Measurements from ENCODE around the gene GRIA3. TPM values are rescaled to one million over a fixed set of nuclear protein-coding genes. Genes with fewer than 3 reads are reported as not detected.

Gene GRIA3
- total RNA-seq, 6 experiments from 2014 or later: 14.4 to 25.9 (median 18.0) TPM

- TF ChIP-seq, protein P1, sequence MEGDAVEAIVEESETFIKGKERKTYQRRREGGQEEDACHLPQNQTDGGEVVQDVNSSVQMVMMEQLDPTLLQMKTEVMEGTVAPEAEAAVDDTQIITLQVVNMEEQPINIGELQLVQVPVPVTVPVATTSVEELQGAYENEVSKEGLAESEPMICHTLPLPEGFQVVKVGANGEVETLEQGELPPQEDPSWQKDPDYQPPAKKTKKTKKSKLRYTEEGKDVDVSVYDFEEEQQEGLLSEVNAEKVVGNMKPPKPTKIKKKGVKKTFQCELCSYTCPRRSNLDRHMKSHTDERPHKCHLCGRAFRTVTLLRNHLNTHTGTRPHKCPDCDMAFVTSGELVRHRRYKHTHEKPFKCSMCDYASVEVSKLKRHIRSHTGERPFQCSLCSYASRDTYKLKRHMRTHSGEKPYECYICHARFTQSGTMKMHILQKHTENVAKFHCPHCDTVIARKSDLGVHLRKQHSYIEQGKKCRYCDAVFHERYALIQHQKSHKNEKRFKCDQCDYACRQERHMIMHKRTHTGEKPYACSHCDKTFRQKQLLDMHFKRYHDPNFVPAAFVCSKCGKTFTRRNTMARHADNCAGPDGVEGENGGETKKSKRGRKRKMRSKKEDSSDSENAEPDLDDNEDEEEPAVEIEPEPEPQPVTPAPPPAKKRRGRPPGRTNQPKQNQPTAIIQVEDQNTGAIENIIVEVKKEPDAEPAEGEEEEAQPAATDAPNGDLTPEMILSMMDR (IDR thresholded peaks at IDR 0.05): no peak
- Mint-ChIP-seq H3K27ac (no peak overlapping the region), H3K9me3 (no peaks in the 10 kb centered on the region), H3K4me1 (ENCODE audit: low read depth) (0 out of 2 replicates have a peak, but pooled peaks cover 3% of the 10 kb centered on the region), H3K36me3 (ENCODE audit: low read depth) (no peaks in the 10 kb centered on the region; the same call in 1 of the 2 replicates), H3K4me3 (no peak overlapping the region), H3K27me3 (ENCODE audit: insufficient read depth) (no peaks in the 10 kb centered on the region)
- no peak for DNase-seq
Measured at GRCh38 chrX:123442764-123443163, 258.7 kb downstream of the GRIA3 start.

DNA sequence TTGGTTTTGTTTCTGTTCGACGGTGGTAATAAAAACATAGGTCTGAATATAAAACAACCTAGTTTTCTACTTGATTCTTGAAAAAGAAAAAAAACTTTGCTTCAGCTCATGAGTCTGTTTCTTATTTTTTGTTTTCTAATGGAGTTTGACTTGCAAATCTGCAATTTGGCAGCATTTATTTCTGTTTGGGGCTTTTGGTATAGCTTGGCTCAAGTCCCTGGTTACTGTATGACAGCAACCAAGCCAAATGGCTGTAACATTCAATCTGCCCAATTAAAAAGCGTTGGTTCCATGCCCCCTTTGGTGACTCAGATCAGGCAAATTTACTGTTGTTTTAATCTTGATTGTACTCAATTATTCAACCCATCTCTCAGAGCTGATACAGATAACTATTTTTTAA, 263.4 kb downstream of the GRIA3 start:
- no peaks in the 10 kb centered on the region for H3K27me3 Mint-ChIP-seq (ENCODE audit: insufficient read depth)
- no peak for DNase-seq
- H3K4me1 Mint-ChIP-seq (ENCODE audit: low read depth): peaks cover 9% of the 10 kb centered on the region

DNA sequence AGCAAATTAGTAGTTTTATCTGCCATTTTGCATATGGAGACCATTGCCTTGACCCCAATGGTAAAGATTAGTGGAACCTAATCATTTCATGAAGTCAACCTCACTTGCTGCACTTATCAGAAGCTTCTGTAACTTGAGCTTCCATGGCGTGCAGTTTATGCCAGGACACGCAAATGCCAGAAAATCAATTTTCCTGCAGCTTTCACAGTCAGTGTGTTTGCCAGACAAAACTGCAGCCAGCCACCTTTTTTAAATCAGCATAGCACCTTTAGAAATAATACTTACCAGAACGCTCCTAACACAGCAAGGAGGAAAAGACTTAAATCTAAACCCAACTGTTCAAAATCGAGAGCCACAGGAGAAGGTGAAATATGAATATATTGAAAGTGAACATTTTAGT, 265.3 kb downstream of the GRIA3 start:
- H3K4me1 Mint-ChIP-seq (ENCODE audit: low read depth): peaks cover 10% of the 10 kb centered on the region

More for the DNA sequence above, 263.4 kb downstream of the GRIA3 start:
- Mint-ChIP-seq H3K36me3 (ENCODE audit: low read depth) (no peaks in the 10 kb centered on the region), H3K9me3 (no peaks in the 10 kb centered on the region), H3K27ac (no peak overlapping the region), H3K4me3 (no peak overlapping the region)
- TF ChIP-seq, protein P1 (IDR thresholded peaks at IDR 0.05): no peak

DNA sequence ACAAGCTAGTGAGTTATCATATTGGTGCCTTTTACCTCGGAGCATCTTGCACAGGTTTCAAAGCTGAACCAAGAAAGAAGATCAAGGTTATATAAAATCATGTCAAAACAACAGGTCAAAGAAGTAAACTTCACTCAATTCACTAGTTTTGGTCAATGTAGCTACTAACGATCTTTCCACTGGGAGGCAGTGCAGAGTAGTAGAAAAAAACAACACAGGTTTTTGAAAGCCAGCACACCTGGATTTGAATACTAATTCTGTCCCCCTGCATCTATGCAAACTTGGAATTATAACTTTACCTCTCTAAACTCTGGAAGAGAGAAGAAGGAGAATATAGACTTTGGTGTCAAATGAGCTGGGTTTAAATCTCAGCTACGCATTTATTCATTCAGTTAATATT, 266.1 kb downstream of the GRIA3 start:
- Mint-ChIP-seq H3K27ac (no peak overlapping the region), H3K36me3 (ENCODE audit: low read depth) (no peaks in the 10 kb centered on the region), H3K4me3 (no peak overlapping the region), H3K9me3 (no peaks in the 10 kb centered on the region), H3K27me3 (ENCODE audit: insufficient read depth) (no peaks in the 10 kb centered on the region), H3K4me1 (ENCODE audit: low read depth) (peaks cover 19% of the 10 kb centered on the region)
- no peak for DNase-seq
- TF ChIP-seq, protein P1 (IDR thresholded peaks at IDR 0.05): peak; percentile 71

More for the DNA sequence above, 265.3 kb downstream of the GRIA3 start:
- H3K27ac Mint-ChIP-seq: no peak overlapping the region
- no peaks in the 10 kb centered on the region for H3K27me3 Mint-ChIP-seq (ENCODE audit: insufficient read depth)
- TF ChIP-seq, protein P1 (IDR thresholded peaks at IDR 0.05): no peak
- H3K4me3 Mint-ChIP-seq: no peak overlapping the region
- DNase-seq: no peak
- H3K9me3 Mint-ChIP-seq: no peaks in the 10 kb centered on the region
- H3K36me3 Mint-ChIP-seq (ENCODE audit: low read depth): no peaks in the 10 kb centered on the region

DNA sequence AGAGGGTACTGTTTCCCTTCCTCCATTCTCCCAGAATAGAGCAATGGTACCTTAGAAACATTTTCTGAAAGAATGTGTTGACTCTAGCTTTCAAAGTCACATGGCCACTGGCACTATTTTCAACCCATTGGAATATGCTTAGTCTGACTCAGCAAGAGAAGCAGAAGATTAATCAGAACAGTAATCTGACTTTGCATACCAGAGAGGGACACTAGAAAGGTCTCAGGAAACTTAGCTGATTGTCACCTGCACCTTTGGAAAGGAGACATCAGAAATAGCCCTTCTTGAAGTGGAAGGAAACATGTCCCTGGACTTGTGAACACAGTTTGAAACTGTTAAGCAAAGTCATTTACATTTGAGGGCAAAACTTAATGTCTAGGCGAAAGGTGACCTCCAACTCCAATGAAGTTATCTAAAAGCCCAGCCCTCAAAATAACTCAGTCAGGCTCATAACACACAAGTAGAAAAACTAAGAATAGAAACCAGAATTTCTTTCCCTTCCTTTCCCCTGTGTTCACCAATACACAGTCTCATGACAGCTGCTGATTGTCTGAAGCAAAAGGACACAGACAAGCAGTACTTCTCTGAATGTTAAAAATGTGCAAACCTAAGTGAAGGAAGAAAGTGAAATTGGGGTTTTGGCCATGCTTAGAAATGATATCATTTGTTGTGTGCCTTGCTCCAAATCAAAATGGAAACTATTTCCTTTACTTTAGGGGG, 270.8 kb downstream of the GRIA3 start:
- H3K36me3 Mint-ChIP-seq (ENCODE audit: low read depth): no peaks in the 10 kb centered on the region
- no peaks in the 10 kb centered on the region for H3K9me3 Mint-ChIP-seq
- no peak overlapping the region for H3K27ac Mint-ChIP-seq
- H3K4me1 Mint-ChIP-seq (ENCODE audit: low read depth): peaks cover 16% of the 10 kb centered on the region
- H3K27me3 Mint-ChIP-seq (ENCODE audit: insufficient read depth): no peaks in the 10 kb centered on the region; the same call in 1 of the 2 replicates
- DNase-seq: no peak
- H3K4me3 Mint-ChIP-seq: no peak overlapping the region
- TF ChIP-seq, protein P1 (IDR thresholded peaks at IDR 0.05): no peak

Measured in HFFc6 (cell line).